Epithelial cell of proximal tubule (primary cell): ENCODE measurements around the gene ECE2. TPM values are rescaled to one million over a fixed set of nuclear protein-coding genes. Genes with fewer than 3 reads are reported as not detected.

ENCODE experiments used
- DNase-seq: peaks from one replicate; pipeline ENCODE4 v3.0.0-alpha.2; 2011; ENCODE audit warnings: low read depth
- H3K4me3 ChIP-seq: 2 replicates; pipeline ENCODE4 v1.5.1; 2011; ENCODE audit warnings: low read depth, mild to moderate bottlenecking, low read length
- CTCF ChIP-seq: conservative IDR thresholded peaks from 2 replicates; pipeline ENCODE4 v1.5.1; 2012; ENCODE audit warnings: low read depth, mild to moderate bottlenecking, low read length
- total RNA-seq: library from RNA; depleted of rRNA; stranded (reverse); fragments of >200 nt; gene quantifications from 2 replicates; pipeline ENCODE4 v1.2.3, GENCODE V29; 2015

Gene ECE2
- total RNA-seq, 1 donor from 2014 or later, result not detected

GRCh38 chr3:184341925-184342324 is 66.1 kb downstream of the ECE2 start:
- TF ChIP-seq CTCF, result no peak
- H3K4me3 ChIP-seq, result no peak overlapping the region
- no peak for DNase-seq

Other genes with a start within 250 kb of the ECE2 start
- not detected in 2 replicates for gene HTR3D, start 244.3 kb upstream of the ECE2 start, total RNA-seq
- not detected in 2 replicates for gene HTR3C, start 223.0 kb upstream of the ECE2 start, total RNA-seq
- gene HTR3E, start 179.0 kb upstream of the ECE2 start, total RNA-seq, result not detected in 2 replicates
- gene EIF2B5, start 140.7 kb upstream of the ECE2 start, total RNA-seq, result 26.3 and 39.2 TPM in 2 replicates
- 33.5 and 38.2 TPM in 2 replicates for gene DVL3, start 120.6 kb upstream of the ECE2 start, total RNA-seq
- 274 and 363 TPM in 2 replicates for gene AP2M1, start 101.2 kb upstream of the ECE2 start, total RNA-seq
- gene ABCF3, start 89.8 kb upstream of the ECE2 start, total RNA-seq, result 35.1 and 51.1 TPM in 2 replicates
- not detected in 2 replicates for gene VWA5B2, start 46.4 kb upstream of the ECE2 start, total RNA-seq
- gene ALG3, start 27.1 kb upstream of the ECE2 start, total RNA-seq, result 59.7 and 78.1 TPM in 2 replicates
- gene EEF1AKMT4, start 26.4 kb upstream of the ECE2 start, total RNA-seq, result 6.2 and 6.6 TPM in 2 replicates
- 0.22 and 0.35 TPM in 2 replicates for gene CAMK2N2, start 14.5 kb upstream of the ECE2 start, total RNA-seq
- gene PSMD2, start 23.2 kb downstream of the ECE2 start, total RNA-seq, result 506 and 1,067 TPM in 2 replicates
- gene EIF4G1, start 38.6 kb downstream of the ECE2 start, total RNA-seq, result 313 and 519 TPM in 2 replicates
- gene FAM131A, start 61.6 kb downstream of the ECE2 start, total RNA-seq, result 21.3 and 22.7 TPM in 2 replicates
- 4.2 and 5.2 TPM in 2 replicates for gene CLCN2, start 85.6 kb downstream of the ECE2 start, total RNA-seq
- gene POLR2H, start 85.7 kb downstream of the ECE2 start, total RNA-seq, result 123 and 182 TPM in 2 replicates
- gene THPO, start 102.2 kb downstream of the ECE2 start, total RNA-seq, result not detected in 2 replicates
- gene CHRD, start 104.0 kb downstream of the ECE2 start, total RNA-seq, result not detected in 2 replicates